Jurkat, Clone E6-1 (cell line): ENCODE measurements around the gene ZSCAN16. TPM values are rescaled to one million over a fixed set of nuclear protein-coding genes. Genes with fewer than 3 reads are reported as not detected.
"Not testable (repeated sequence)": the region's sequence is repeated elsewhere in the genome, so short reads cannot be mapped to it uniquely, and the experiment has no call there.

Experiments
- DNase-seq: peaks from one replicate; pipeline ENCODE4 v3.0.0-alpha.2; 2011; ENCODE audit warnings: low read depth, low spot score
- H3K4me3 ChIP-seq: 2 replicates; pipeline ENCODE4 v1.5.1; 2011; ENCODE audit warnings: mild to moderate bottlenecking, low read length, control low read depth, moderate library complexity
- polyA plus RNA-seq: library from polyadenylated mRNA; unstranded; fragments of >200 nt; gene quantifications from one replicate; pipeline ENCODE4 v1.2.1, GENCODE V29; 2012; ENCODE audit warnings: missing spikeins; ENCODE audit not compliant: insufficient read length, insufficient read depth

ZSCAN16 gene
- not detected for polyA plus RNA-seq

DNA sequence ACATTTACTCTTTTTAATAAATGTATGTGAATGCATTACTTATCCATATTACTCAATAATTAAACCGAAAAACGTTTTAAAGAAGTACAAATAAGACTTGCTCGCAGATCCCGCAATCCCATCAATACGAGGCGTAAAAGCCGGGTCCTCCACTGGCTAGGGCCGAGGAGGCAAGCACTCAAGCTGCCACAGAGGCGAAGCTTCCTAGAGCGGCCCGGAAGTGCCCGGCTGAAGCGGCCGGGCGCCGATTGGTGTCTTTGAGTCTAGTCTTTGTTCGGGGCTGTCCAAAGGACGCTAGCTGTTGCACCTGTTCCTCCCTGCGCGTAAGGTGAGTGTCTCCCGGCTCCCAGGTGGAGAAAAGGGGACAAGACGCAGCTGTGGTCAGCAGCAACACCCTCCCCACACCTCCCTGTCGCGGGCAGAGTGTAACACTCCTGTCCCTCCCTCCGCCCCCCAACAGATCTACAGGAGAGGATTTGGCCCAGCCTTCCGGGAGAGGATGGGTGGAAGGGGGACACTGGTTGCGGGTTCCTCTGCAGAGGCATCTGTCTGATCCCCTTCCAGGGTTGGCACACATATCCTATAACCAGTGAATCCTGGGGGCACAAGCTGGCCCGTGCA is at the start of gene ZSCAN16:
ZSCAN16 (plus strand) TSS at position 260 of the 621 bp plus-strand sequence. CDS start 835 bp downstream, outside the sequence.
- H3K4me3 ChIP-seq = no peak within 1 kb of the TSS
- DNase-seq = no peak

DNA sequence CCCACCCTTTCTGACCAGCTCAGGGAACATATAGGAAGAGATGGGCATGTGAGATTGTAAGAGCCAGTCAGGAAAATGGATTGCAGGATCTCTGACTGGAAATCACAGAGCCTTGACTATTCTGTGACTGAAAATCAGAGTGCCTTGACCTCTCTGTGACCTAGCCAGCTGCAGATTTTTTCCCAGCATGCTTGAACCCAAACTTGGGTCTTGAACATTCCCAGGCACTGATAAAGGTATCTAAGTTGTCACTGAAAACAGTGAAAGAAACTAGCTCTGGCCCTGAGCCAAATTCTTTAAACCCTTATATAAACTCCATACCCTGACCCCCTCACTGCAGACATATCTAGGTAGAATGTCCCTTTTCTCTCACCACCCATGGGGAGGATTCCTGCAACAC is 46.4 kb upstream of the ZSCAN16 start:
- H3K4me3 ChIP-seq = no peak overlapping the region

DNA sequence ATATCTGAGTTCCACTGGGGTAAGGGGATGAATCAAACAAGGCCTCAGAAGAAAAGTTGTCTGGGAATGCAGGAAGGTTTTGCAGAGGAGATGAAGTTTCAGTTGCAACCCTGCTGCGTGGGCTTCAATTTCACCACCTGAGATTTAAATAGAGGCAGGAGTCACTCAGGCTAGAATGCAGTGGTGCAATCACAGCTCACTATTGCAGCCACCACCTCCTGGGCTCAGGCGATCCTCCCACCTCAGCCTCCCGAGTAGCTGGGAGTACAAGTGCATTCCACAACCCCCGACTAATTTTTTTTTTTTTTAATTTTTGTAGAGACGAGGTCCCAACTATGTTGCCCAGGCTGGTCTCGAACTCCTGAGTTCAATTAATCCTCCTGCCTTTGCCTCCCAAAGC is 45.6 kb upstream of the ZSCAN16 start:
- no peak overlapping the region for H3K4me3 ChIP-seq
- DNase-seq = no peak

More for the DNA sequence above, 46.4 kb upstream of the ZSCAN16 start:
- no peak for DNase-seq

DNA sequence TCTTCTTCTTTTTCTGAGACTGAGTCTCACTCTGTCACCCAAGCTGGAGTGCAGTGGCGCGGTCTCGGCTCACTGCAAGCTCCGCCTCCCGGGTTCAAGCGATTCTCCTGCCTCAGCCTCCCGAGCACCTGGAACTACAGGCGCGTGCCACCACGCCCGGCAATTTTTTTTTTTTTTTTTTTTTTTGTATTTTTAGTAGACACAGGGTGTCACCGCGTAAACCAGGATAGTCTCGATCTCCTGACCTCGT is 44.1 kb upstream of the ZSCAN16 start, which contains the start of gene ZNF165:
ZNF165 (plus strand) TSS at position 188 of the 250 bp plus-strand sequence. CDS start 4,913 bp downstream, outside the sequence.
- not testable (repeated sequence) for DNase-seq

DNA sequence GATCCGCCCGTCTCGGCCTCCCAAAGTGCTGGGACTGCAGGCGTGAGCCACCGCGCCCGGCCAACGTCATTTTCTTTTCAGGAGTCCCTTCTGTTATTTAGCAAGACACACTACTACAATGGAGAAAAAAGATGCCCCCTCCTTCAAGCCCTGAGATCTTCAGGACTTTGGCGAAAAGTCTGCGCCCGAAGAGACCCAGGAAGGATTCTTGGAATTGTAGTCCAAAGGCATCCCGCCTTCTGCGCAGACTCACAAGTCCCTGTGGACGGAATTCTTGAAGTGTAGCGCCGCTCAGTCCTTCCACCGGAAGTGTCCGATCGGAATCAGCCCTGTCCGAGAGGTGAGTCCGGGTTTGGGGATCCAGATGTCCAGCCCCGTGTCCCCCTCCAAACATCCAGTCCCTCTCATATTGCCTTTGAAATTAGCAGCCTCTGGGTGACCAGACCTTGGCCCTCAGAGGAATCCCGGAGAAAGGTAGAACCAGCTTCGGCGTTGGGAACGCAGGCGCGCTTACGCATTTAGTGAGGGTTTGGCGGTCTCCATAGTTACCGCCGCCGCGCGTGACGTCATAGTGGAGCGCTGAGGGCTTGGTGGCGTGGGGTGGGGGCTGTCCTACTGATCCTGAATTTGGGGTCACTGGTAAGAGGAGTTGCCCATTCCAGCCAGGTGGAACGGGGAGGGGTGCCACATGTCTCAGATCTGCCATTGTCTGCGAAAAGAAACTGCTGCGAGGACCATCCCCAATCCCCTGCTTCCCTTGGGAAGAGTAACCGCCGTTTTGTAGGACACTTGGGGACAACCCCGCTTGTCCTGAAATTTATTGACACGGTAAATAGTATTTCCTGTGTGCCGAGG is 43.6 kb upstream of the ZSCAN16 start:
- peak; percentile 92 for DNase-seq
- H3K4me3 ChIP-seq = peak overlapping the region; percentile 72

More for the DNA sequence above, 44.1 kb upstream of the ZSCAN16 start, which contains the start of gene ZNF165:
- peak within 1 kb of the TSS; percentile 72 for H3K4me3 ChIP-seq

DNA sequence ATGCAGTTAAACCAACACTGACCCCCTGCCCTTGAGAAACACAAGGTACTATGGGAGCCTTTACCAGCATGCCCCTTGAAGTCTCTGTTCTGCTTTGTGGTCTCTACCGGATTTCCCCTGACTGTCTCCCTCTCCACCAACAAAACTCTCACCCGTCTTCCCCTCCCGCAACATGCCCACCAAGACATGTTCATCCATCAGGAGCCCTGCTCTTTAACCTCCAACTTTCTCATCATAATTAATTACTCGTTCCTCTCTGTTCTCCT is 43.0 kb upstream of the ZSCAN16 start:
- DNase-seq = peak; percentile 67
- H3K4me3 ChIP-seq = peak overlapping the region; percentile 72

DNA sequence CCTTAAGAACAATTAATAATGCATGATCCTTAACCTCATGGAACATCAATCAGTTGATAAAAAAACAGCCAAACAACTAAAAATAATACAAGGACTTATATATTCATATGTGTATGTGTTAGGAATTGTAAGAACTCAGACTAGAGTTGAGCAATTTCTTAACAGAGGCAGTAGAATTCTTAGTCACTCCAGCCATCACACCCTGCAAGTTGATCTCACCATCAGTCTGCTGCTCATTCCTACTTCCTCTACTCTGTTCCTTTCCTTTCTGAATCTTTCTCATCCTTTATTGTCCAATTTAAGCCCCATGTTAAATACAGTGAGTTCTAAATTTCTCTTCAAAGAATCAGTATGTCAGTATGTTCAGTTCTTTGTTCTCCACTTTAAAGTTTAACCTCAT is 41.5 kb upstream of the ZSCAN16 start:
- DNase-seq = no peak

DNA sequence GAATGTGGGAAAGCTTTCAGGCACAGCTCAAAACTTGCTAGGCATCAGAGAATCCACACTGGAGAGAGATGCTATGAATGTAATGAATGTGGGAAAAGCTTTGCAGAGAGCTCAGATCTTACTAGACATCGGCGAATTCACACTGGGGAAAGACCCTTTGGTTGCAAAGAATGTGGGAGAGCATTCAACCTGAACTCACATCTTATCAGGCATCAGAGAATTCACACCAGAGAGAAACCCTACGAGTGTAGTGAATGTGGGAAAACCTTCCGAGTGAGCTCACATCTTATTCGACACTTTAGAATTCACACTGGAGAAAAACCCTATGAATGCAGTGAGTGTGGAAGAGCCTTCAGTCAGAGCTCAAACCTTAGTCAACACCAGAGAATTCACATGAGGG is 35.4 kb upstream of the ZSCAN16 start:
- no peak for DNase-seq
- no peak overlapping the region for H3K4me3 ChIP-seq

More for the DNA sequence above, 41.5 kb upstream of the ZSCAN16 start:
- no peak overlapping the region for H3K4me3 ChIP-seq

DNA sequence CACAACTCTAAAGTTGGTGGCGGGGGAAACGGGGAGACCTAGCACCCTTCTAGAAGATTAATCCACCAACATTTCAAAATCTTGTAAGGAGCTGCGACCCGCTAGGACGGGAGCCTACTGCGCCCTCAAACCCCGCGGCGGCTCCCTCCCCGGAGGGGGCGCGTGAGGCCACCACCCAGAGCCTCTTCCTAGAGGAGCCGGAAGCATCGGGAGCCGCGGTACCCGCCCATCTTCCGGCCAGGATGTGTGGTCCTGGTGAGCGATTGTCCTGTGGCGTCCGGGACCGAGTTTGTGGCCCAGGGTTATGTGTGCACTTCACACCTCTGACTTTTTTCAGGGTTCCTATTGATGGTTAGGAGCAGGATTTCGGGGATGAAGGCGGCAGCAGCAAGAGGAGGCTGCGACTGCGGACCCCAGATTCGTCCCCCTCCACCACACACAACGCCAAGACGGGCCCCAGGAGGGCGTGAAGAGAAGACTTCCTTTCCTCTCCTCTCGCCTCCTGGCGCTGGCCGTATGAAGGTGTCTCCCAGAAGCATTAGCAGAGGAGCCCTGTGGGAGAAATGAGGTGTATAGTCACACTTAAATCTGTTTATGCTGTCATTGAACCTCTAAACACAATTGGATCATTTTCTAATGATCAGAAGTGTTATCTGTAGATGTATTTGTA is 33.4 kb upstream of the ZSCAN16 start:
- no peak overlapping the region for H3K4me3 ChIP-seq
- no peak for DNase-seq

DNA sequence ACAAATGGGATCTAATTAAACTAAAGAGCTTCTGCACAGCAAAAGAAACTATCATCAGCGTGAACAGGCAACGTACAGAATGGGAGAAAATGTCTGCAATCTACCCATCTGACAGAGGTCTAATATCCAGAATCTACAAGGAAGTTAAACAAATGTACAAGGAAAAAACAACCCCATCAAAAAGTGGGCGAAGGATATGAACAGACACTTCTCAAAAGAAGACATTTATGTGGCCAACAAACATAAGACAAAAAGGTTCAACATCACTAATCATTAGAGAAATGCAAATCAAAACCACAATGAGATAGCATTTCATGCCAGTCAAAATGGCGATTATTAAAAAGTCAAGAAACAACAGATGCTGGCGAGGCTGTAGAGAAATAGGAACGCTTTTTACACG is 22.2 kb upstream of the ZSCAN16 start:
- not testable (repeated sequence) for H3K4me3 ChIP-seq, DNase-seq

DNA sequence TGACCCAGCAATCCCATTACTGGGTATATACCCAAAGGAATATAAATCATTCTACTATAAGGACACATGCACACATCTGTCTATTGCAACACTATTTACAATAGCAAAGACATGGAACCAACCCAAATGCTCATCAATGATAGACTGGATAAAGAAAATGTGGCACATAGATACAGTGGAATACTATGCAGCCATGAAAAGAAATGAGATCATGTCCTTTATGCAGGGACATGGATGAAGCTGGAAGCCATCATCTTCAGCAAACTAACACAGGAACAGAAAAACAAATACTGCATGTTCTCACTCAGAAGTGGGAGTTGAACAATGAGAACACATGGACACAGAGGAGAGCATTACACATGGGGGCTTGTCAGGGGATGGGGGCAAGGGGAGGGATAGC is 21.7 kb upstream of the ZSCAN16 start:
- not testable (repeated sequence) for H3K4me3 ChIP-seq, DNase-seq

DNA sequence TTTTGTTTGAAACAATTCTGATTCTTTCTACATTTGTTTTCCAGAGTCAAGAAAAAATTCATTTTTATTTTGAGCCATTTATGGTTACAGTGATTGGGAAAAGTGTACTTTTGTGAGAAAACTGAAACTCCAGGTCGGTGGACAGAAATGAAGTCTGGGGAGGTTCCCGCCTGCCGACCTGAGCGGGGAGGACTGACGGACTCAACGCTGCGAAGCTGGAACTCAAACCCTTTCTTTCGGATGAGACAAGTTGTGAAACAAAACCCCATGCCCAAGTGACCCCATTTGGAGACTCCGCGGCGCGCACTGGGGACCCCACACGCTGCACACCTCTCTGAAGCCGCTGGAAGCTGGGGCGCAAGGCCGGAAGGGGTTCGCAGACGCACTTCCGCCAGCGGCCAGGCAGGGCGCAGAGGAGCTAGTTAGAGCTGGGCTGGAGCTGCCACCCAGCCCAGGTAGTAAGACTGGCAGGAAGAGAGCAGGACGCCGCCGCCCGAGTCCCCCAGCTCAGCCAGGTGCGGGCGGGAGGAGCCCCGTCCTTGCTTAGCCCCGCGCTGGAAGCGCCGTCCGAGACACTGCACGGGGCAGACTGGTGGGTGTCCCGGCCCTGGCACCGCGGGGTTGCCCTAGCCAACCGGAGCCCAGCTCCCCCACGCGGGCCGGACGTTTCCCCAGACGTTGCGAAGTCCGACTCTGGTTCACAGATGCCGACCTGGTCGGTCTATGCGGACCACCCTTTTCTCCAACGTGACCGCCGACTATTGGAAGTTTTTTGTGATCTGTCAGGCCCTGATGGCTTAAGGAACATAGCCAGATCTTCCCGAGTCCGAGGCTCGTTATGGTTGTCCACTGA is 19.8 kb upstream of the ZSCAN16 start:
- DNase-seq = peak; percentile 62
- peak overlapping the region; percentile 61 for H3K4me3 ChIP-seq

DNA sequence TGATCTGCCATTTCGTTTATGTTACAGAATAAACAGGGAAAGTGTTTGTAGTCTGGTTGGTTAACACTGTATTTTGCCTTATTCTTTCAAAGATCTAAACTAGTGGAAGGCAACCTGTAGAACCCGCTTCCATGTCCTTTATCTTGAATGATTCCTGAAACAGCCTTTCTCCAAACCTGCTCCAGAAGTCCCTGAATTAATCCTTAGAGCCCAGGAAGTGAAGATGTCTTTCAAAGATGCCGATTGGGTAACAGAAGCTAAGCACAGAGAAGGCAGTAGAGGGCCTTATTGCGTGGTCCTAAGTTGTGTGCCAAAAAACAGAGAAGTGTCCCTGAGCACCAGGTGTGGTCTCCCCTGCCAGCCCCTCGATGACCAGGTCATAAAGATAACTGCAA is 19.2 kb upstream of the ZSCAN16 start:
- DNase-seq = no peak
- H3K4me3 ChIP-seq = peak overlapping the region; percentile 61

DNA sequence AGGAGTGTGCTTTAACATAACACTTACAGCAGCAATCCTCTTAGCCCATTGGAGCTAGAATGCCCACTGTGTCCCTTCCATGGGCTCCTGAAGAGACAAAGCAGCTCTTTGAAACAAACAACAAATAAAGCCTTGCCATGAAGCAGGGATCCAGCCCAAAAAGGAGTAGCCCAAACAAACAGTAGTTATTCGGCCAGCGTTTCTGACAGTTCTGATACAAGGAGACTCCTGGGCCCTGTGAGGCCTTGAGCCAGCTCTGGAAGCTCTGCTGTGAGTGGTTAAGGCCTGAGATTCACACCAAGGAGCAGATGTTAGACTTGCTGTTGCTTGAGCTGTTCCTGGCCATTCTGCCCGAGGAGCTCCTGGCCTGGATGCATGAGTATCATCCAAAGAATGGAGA is 16.9 kb upstream of the ZSCAN16 start:
- no peak for DNase-seq

DNA sequence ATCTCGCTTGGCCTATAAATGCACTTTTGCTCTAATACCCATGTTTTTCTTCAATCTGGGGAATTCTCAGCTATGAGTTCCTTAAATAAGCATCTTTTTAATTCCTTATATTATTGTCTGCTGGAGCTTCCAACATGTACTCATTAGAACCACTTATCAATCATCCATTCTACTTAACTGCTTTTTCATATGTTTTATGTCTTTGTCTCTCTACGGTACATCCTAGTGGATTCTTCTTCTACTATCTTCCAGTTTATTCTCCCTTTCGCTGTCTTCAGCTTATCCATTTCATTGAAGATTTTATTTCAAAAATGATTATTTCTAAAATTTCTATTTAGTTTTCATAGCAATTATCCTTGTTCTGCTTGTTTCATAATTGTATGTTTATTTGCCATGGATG is 12.4 kb upstream of the ZSCAN16 start:
- no peak overlapping the region for H3K4me3 ChIP-seq
- DNase-seq = no peak

More for the DNA sequence above, 16.9 kb upstream of the ZSCAN16 start:
- H3K4me3 ChIP-seq = no peak overlapping the region

DNA sequence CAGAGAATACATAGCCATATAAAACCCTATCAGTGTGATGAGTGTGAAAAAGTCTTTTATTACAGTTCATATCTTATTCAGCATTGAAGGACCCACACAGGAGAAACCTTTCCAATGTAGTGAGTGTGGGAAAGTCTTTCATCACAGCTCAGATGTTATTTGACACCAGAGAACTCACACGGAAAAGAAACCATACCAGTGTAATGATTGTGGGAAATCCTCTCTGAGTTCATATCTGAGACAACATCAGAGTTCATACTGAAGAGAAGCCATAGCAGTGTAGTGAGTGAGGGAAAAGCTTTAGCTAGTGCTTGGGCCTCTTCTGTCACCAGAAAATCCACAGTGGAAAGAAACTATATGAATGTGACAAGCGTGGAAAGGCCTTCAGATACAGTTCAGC is 8.6 kb upstream of the ZSCAN16 start:
- no peak overlapping the region for H3K4me3 ChIP-seq

DNA sequence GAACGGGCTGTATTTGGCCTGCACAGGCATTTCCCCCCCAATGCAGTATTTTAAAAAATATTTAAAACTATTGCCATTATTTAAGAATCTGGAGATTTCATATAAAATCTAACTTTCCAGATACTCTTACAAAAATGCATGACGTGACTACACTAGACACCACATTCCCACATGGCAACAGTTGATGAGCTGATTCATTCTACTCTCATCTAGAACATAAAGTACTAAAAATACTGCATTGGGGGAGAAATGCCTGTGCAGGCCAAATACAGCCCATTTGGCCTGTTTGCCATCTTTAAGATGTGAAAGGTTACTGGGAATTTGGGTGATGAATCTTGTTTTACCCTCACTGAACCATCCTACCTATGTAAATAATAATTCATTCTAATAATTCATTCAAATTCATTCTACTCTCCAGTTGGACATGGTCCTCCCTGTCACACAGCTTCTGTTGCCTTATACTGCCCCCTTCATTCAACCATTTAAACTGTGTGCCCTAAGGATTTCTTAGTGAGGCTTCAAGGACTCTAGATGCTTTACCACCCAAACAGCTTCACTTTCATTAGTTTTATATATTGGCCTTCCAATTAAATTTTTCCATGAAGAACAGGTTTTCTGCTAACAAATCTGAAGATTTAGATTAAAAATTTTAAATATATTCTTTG is 6.9 kb upstream of the ZSCAN16 start:
- no peak overlapping the region for H3K4me3 ChIP-seq
- no peak for DNase-seq

More for the DNA sequence above, 8.6 kb upstream of the ZSCAN16 start:
- DNase-seq = no peak

DNA sequence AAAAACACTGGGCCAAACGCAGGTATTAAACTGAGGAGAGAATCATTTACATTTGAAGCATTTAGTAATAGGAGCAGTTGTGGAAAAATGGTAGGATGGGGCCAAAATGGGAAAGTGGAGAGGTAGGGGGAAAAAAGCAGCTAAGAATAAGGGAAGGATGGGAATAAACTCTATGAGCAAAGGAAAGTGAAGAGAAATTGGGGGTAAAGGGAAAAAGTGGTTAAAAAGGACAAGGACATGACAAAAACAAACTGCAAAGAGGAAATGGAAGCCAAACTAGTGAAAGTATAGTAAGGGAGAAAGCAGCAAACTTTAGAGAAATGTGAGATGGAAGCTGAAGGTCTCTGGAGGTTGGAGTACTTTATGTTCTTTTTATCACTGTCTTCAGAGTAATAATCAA is 6.2 kb upstream of the ZSCAN16 start:
- H3K4me3 ChIP-seq = no peak overlapping the region
- DNase-seq = no peak

DNA sequence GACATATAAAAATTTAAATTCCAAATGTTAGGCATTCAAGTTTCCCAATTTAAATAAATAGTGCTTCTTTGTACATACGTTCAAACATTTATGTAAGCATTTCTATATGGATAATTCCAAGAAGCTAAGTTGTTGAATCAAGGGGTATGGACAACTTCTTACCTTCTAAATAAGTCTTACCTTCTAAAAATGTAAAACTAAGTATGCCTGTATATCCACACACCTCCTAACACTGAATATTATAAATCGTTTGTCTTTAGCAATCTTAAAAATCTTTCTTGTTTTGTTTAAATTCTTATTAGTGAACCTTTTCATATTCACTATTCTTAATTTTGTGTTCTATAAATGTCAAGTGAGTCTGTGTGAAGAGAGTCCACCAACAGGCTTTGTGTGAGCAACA is 2.5 kb upstream of the ZSCAN16 start:
- no peak for DNase-seq

More for the DNA sequence above, 2.5 kb upstream of the ZSCAN16 start:
- no peak overlapping the region for H3K4me3 ChIP-seq
